Smooth muscle cell (in vitro differentiated cells): Measurements from ENCODE around the gene DHX29. TPM values are rescaled to one million over a fixed set of nuclear protein-coding genes. Genes with fewer than 3 reads are reported as not detected.

ENCODE experiments used
- DNase-seq: peaks from one replicate; lab custom pipeline; 2025; ENCODE audit not compliant: unreplicated experiment; lab: John Stamatoyannopoulos, UW
- H2AFZ ChIP-seq: fragments of 200-600 bp; sonication (generic); 2 replicates; pipeline ENCODE4 v1.6.0; 2016; ENCODE audit warnings: antibody characterized with exemption, low read depth, mild to moderate bottlenecking
- H3F3A ChIP-seq: fragments of 200-600 bp; sonication (generic); 2 replicates; pipeline ENCODE4 v1.6.0; 2017; ENCODE audit warnings: antibody characterized with exemption, low read depth
- H3K27ac ChIP-seq: fragments of 200-600 bp; sonication (generic); 2 replicates; pipeline ENCODE4 v1.5.1; 2016; ENCODE audit warnings: low read depth, mild to moderate bottlenecking
- H3K27me3 ChIP-seq: fragments of 200-600 bp; sonication (generic); 2 replicates; pipeline ENCODE4 v1.6.1; 2016; ENCODE audit warnings: low read depth, mild to moderate bottlenecking
- H3K36me3 ChIP-seq: fragments of 200-600 bp; sonication (generic); 2 replicates; pipeline ENCODE4 v1.5.1; 2016; ENCODE audit warnings: low read depth
- H3K4me1 ChIP-seq: fragments of 200-600 bp; sonication (generic); 2 replicates; pipeline ENCODE4 v1.5.1; 2016; ENCODE audit warnings: low read depth
- H3K4me2 ChIP-seq: fragments of 200-600 bp; sonication (generic); 2 replicates; pipeline ENCODE4 v1.6.0; 2016; ENCODE audit warnings: mild to moderate bottlenecking
- H3K4me3 ChIP-seq: fragments of 200-600 bp; sonication (generic); 2 replicates; pipeline ENCODE4 v1.5.1; 2016; ENCODE audit warnings: mild to moderate bottlenecking
- H3K79me2 ChIP-seq: fragments of 200-600 bp; sonication (generic); 2 replicates; pipeline ENCODE4 v1.6.0; 2016; ENCODE audit warnings: low read depth, mild to moderate bottlenecking
- H3K9ac ChIP-seq: fragments of 200-600 bp; sonication (generic); 2 replicates; pipeline ENCODE4 v1.6.0; 2016; ENCODE audit warnings: low read depth
- H3K9me3 ChIP-seq: fragments of 200-600 bp; sonication (generic); replicated peaks from 2 replicates; pipeline ENCODE4 v1.5.1; 2016; ENCODE audit warnings: low read depth
- H4K20me1 ChIP-seq: fragments of 200-600 bp; sonication (generic); 2 replicates; pipeline ENCODE4 v1.6.0; 2016; ENCODE audit warnings: low read depth
- WGBS: methylation state at CpG from one replicate; pipeline ENCODE4 v1.1.7; 2016; ENCODE audit warnings: low lambda C conversion rate; 5-methylcytosine and 5-hydroxymethylcytosine counted together
- polyA plus RNA-seq: library from polyadenylated mRNA; unstranded; fragments of >200 nt; fragmentation: Nextera tagmentation; extraction: Ambion mirVana; gene quantifications from 2 replicates; pipeline ENCODE4 v1.2.1, GENCODE V29; 2016
- total RNA-seq: library from RNA; depleted of rRNA; stranded (reverse); fragments of >200 nt; gene quantifications from 2 replicates; pipeline ENCODE4 v1.2.3, GENCODE V29; 2014
- TF ChIP-seq, protein P1 (sequence below): fragments of 200-600 bp; sonication (generic); IDR thresholded peaks from 2 replicates; pipeline ENCODE4 v1.5.1; 2017; ENCODE audit warnings: borderline replicate concordance, mild to moderate bottlenecking, antibody characterized with exemption; ENCODE audit not compliant: insufficient read depth, poor library complexity, severe bottlenecking

The DHX29 gene
- total and polyA plus RNA-seq, 2 experiments from 2014 or later: 27.1 to 40.7 TPM

DNA sequence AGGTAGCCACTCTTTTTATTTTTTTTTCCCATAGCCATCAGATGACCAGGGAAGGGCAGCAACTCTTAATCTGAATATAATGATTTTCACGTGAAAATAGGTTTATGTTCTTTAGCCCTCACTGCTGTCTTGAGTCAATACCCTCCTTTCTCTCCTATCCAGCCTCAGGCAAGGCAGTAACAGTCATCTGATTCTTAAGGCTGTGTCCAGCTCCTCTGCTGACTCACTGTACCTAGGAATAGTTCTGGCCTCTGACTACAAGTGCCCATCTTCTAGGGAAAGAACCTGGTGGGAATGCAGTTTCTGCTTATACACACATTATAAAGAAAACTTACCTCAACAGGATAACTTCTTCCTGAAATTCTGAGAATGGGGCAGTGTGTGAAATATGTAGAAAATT is 30.7 kb downstream of the DHX29 start:
- no peaks in the 10 kb centered on the region for H3F3A ChIP-seq
- no peaks in the 10 kb centered on the region for H3K79me2 ChIP-seq
- H4K20me1 ChIP-seq: peaks cover 13% of the 10 kb centered on the region
- no peak for DNase-seq
- H3K36me3 ChIP-seq: peaks cover 37% of the 10 kb centered on the region
- H3K4me3 ChIP-seq: no peak overlapping the region
- H3K4me1 ChIP-seq: no peaks in the 10 kb centered on the region
- H2AFZ ChIP-seq: no peak overlapping the region
- TF ChIP-seq, protein P1, sequence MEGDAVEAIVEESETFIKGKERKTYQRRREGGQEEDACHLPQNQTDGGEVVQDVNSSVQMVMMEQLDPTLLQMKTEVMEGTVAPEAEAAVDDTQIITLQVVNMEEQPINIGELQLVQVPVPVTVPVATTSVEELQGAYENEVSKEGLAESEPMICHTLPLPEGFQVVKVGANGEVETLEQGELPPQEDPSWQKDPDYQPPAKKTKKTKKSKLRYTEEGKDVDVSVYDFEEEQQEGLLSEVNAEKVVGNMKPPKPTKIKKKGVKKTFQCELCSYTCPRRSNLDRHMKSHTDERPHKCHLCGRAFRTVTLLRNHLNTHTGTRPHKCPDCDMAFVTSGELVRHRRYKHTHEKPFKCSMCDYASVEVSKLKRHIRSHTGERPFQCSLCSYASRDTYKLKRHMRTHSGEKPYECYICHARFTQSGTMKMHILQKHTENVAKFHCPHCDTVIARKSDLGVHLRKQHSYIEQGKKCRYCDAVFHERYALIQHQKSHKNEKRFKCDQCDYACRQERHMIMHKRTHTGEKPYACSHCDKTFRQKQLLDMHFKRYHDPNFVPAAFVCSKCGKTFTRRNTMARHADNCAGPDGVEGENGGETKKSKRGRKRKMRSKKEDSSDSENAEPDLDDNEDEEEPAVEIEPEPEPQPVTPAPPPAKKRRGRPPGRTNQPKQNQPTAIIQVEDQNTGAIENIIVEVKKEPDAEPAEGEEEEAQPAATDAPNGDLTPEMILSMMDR: no peak
- no peaks in the 10 kb centered on the region for H3K9me3 ChIP-seq
- no peak overlapping the region for H3K9ac ChIP-seq
- H3K27ac ChIP-seq: no peak overlapping the region
- H3K27me3 ChIP-seq: no peaks in the 10 kb centered on the region
- H3K4me2 ChIP-seq: no peak overlapping the region
- 78% methylated on average over 1 of the region's 1 CpG for WGBS

DNA sequence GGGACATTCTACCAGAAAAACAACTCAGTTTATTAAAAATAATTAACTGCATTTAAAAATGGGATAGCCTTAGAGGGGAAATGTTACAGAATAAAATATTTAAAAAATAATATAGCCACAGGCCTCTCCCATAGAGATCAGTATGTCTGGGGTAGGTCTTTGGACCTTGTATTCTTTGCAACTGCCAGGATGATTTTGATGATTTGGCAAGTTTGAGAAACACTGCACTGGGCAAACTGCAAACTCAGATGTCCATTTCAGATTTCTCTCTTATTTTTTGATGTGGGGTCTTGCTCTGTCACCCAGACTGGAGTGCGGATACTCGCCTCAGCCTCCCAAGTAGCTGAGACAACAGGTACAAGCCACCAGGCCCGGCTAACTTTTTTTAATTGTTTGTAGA is 49.2 kb downstream of the DHX29 start:
- no peak for DNase-seq
- Histone ChIP-seq H3K27ac (no peak overlapping the region), H3K4me1 (no peaks in the 10 kb centered on the region), H2AFZ (no peak overlapping the region), H3K79me2 (no peaks in the 10 kb centered on the region), H3K36me3 (peaks cover 46% of the 10 kb centered on the region), H4K20me1 (no peaks in the 10 kb centered on the region), H3K4me3 (no peak overlapping the region), H3F3A (no peaks in the 10 kb centered on the region), H3K9ac (no peak overlapping the region), H3K4me2 (no peak overlapping the region), H3K9me3 (no peaks in the 10 kb centered on the region), H3K27me3 (no peaks in the 10 kb centered on the region)
- TF ChIP-seq, protein P1: no peak
- WGBS: 100% methylated on average over 3 of the region's 3 CpGs

DNA sequence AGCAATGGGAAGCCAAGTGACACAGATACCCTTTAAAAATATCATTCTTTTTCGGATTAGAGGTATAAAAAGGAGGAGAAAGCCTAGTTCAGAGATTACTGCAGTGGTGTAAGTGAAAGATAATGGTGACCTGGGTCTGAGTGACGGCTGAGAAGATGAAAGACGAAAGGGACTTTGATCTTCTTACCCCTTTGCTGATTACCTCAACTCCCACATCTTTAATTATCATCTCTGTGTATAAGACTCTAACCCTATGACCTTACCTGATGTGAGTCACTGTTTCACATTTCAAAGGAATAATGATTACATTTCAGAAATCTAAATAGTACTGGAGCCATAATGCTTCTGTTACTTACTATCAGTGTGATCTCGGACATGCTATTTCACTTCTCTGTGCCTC is 52.7 kb downstream of the DHX29 start:
- H4K20me1 ChIP-seq: no peaks in the 10 kb centered on the region
- H3K79me2 ChIP-seq: no peaks in the 10 kb centered on the region
- no peaks in the 10 kb centered on the region for H3K4me1 ChIP-seq
- H3K4me2 ChIP-seq: no peak overlapping the region
- H3K27me3 ChIP-seq: no peaks in the 10 kb centered on the region
- no peak overlapping the region for H3K27ac ChIP-seq
- H3K9me3 ChIP-seq: no peaks in the 10 kb centered on the region
- WGBS: 96% methylated on average over 4 of the region's 4 CpGs
- H2AFZ ChIP-seq: no peak overlapping the region
- H3K4me3 ChIP-seq: no peak overlapping the region
- DNase-seq: no peak
- TF ChIP-seq, protein P1: no peak
- H3K9ac ChIP-seq: no peak overlapping the region
- peaks cover 33% of the 10 kb centered on the region for H3K36me3 ChIP-seq
- H3F3A ChIP-seq: no peaks in the 10 kb centered on the region

DNA sequence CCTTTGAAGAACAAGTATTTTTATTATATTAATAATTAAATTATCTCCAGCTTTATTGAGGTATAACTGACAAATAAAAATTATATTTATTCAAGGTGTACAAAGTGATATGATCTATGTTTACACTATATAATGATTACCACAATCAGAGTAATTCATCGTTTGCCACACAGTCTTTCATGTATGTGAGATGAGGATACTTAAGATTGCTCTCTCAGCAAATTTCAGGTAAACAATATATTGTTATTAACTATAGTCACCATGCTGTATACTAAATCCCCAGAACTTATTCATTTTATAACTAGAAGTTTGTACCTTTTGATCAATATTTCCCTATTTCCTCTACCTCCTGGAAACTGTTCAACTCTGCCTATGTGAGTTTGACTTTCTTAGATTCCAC is 57.4 kb downstream of the DHX29 start:
- no peak overlapping the region for H3K4me3 ChIP-seq
- H3F3A ChIP-seq: no peaks in the 10 kb centered on the region
- H3K27me3 ChIP-seq: peaks cover 2% of the 10 kb centered on the region
- no peaks in the 10 kb centered on the region for H3K9me3 ChIP-seq
- H3K4me2 ChIP-seq: no peak overlapping the region
- WGBS: 92% methylated on average over 1 of the region's 1 CpG
- H4K20me1 ChIP-seq: no peaks in the 10 kb centered on the region
- no peak overlapping the region for H3K9ac ChIP-seq
- no peak overlapping the region for H2AFZ ChIP-seq
- H3K4me1 ChIP-seq: no peaks in the 10 kb centered on the region
- no peaks in the 10 kb centered on the region for H3K36me3 ChIP-seq
- no peaks in the 10 kb centered on the region for H3K79me2 ChIP-seq
- no peak overlapping the region for H3K27ac ChIP-seq
- no peak for DNase-seq
- TF ChIP-seq, protein P1: no peak
